ENCODE results near the gene SPESP1. TPM values are rescaled to one million over a fixed set of nuclear protein-coding genes. Genes with fewer than 3 reads are reported as not detected.

Gene SPESP1
- 0.51 and 2.1 TPM in 2 replicates for total RNA-seq

GRCh38 chr15:68930268-68931022 is at the start of gene SPESP1:
TSS of gene SPESP1 (plus strand) at chr15:68930525. CDS start at chr15:68930654, 129 bp downstream.
- H3K4me3 ChIP-seq (ENCODE audit: low read depth, low read length) = peak within 1 kb of the TSS; percentile 59
- no peak for DNase-seq (ENCODE audit: low read depth)
- no peak for TF ChIP-seq CTCF (conservative IDR thresholded peaks at IDR 0.05; ENCODE audit: low read depth, low read length)

GRCh38 chr15:68885070-68885469 is 45.3 kb upstream of the SPESP1 start:
- TF ChIP-seq CTCF (conservative IDR thresholded peaks at IDR 0.05; ENCODE audit: low read depth, low read length) = no peak
- no peak for DNase-seq (ENCODE audit: low read depth)
- H3K4me3 ChIP-seq (ENCODE audit: low read depth, low read length) = no peak overlapping the region

- no peak for DNase-seq (ENCODE audit: low read depth)
- TF ChIP-seq CTCF (conservative IDR thresholded peaks at IDR 0.05; ENCODE audit: low read depth, low read length) = no peak
- no peak overlapping the region for H3K4me3 ChIP-seq (ENCODE audit: low read depth, low read length)
Measured at GRCh38 chr15:68887120-68887519, 43.2 kb upstream of the SPESP1 start.

GRCh38 chr15:68887819-68888218 is 42.5 kb upstream of the SPESP1 start:
- DNase-seq (ENCODE audit: low read depth) = no peak
- no peak for TF ChIP-seq CTCF (conservative IDR thresholded peaks at IDR 0.05; ENCODE audit: low read depth, low read length)
- no peak overlapping the region for H3K4me3 ChIP-seq (ENCODE audit: low read depth, low read length)

- H3K4me3 ChIP-seq (ENCODE audit: low read depth, low read length) = no peak overlapping the region
- DNase-seq (ENCODE audit: low read depth) = no peak
Measured at GRCh38 chr15:68888419-68888818, 41.9 kb upstream of the SPESP1 start.

GRCh38 chr15:68894208-68894607 is 36.1 kb upstream of the SPESP1 start:
- no peak overlapping the region for H3K4me3 ChIP-seq (ENCODE audit: low read depth, low read length)
- no peak for TF ChIP-seq CTCF (conservative IDR thresholded peaks at IDR 0.05; ENCODE audit: low read depth, low read length)
- no peak for DNase-seq (ENCODE audit: low read depth)

More at GRCh38 chr15:68888419-68888818, 41.9 kb upstream of the SPESP1 start:
- no peak for TF ChIP-seq CTCF (conservative IDR thresholded peaks at IDR 0.05; ENCODE audit: low read depth, low read length)

GRCh38 chr15:68896178-68896577 is 34.1 kb upstream of the SPESP1 start:
- no peak overlapping the region for H3K4me3 ChIP-seq (ENCODE audit: low read depth, low read length)
- no peak for DNase-seq (ENCODE audit: low read depth)
- no peak for TF ChIP-seq CTCF (conservative IDR thresholded peaks at IDR 0.05; ENCODE audit: low read depth, low read length)
